BLaER1 (cell line): ENCODE measurements around the gene CADM2.

Experiments used
- H3K27ac ChIP-seq: shearing (Covaris generic); formaldehyde crosslinking; 2 replicates; pipeline ENCODE4 v1.8.1; 2022
- H3K27me3 ChIP-seq: shearing (Covaris generic); formaldehyde crosslinking; 2 replicates; pipeline ENCODE4 v1.8.1; 2022
- H3K36me3 ChIP-seq: shearing (Covaris generic); formaldehyde crosslinking; 2 replicates; pipeline ENCODE4 v1.8.1; 2022
- H3K4me1 ChIP-seq: shearing (Covaris generic); formaldehyde crosslinking; 2 replicates; pipeline ENCODE4 v1.8.1; 2022
- H3K4me2 ChIP-seq: shearing (Covaris generic); formaldehyde crosslinking; 2 replicates; pipeline ENCODE4 v1.8.1; 2022
- H3K4me3 ChIP-seq: shearing (Covaris generic); formaldehyde crosslinking; 2 replicates; pipeline ENCODE4 v1.8.1; 2022
- H3K9ac ChIP-seq: shearing (Covaris generic); formaldehyde crosslinking; 2 replicates; pipeline ENCODE4 v1.8.1; 2022
- H3K9me3 ChIP-seq: shearing (Covaris generic); formaldehyde crosslinking; 2 replicates; pipeline ENCODE4 v1.8.1; 2022
- H4K20me1 ChIP-seq: shearing (Covaris generic); formaldehyde crosslinking; 2 replicates; pipeline ENCODE4 v1.8.1; 2022
- Cebpa-rat ChIP-seq: shearing (Covaris generic); IDR thresholded peaks from 2 replicates; pipeline ENCODE4 v1.8.1; 2022

CADM2 gene

DNA sequence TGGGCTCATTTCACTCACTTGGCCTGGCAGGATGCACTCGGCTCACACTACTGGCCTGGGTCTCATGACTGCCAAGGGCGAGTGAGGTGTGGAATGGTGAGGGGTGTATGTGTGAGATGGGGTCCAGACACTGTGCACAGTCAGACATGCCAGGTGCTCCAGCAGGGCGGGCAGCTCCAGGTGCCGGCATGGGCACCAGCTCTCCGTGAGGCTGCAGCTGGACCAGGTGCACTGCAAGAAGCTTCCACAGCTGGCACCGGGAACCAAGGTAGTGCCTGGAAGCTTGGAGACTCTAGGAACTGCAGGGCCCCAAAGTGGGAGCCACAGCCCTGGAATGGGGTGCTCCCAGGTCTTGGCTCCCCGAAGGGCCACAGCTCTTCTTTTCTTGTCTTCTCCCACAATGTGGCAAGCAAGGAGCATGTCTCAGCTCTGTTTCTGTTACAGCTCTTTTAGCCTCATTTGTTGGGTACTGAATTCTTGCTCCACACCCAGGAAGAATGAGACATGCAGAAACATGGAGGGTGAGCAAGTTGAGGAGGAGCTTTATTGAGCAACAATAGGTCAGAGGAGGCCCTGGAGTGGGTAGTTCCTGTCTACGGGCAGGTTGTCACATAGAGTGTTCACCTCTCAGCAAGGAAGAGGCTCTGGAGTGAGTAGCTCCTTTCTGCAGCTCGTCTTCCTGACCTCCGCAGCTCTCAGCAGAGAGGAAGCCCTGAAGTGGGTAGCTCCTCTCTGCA is 762.8 kb downstream of the CADM2 start:
- peaks cover 16% of the 10 kb centered on the region for H3K9me3 ChIP-seq
- no peak for TF ChIP-seq Cebpa-rat
- H3K27me3 ChIP-seq = no peaks in the 10 kb centered on the region
- H3K9ac ChIP-seq = no peak overlapping the region
- H4K20me1 ChIP-seq = no peaks in the 10 kb centered on the region
- H3K4me1 ChIP-seq = no peaks in the 10 kb centered on the region
- no peak overlapping the region for H3K4me3 ChIP-seq
- no peaks in the 10 kb centered on the region for H3K36me3 ChIP-seq
- H3K27ac ChIP-seq = no peak overlapping the region
- H3K4me2 ChIP-seq = no peak overlapping the region

DNA sequence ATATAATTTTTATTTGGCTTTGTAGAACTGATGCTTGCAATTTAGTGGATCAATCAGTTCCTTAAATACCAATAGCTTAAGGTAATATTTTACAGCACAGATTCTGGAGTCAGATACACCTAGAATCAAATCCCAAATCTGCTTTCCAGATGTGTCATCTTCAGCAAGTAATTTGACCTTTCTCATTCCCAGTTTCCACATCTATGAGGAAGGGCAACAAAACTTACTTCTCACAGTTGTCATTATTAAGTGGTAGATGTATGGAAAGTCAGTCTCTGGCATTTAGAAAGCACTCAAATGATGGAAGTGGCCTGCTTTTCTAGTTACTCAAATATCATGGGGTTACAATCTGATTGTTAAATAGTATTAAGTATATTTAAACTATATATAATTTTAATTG is 767.0 kb downstream of the CADM2 start:
- peaks cover 16% of the 10 kb centered on the region for H3K9me3 ChIP-seq
- no peak overlapping the region for H3K27ac ChIP-seq
- no peaks in the 10 kb centered on the region for H3K4me1 ChIP-seq
- H3K27me3 ChIP-seq = no peaks in the 10 kb centered on the region
- H4K20me1 ChIP-seq = no peaks in the 10 kb centered on the region
- no peak for TF ChIP-seq Cebpa-rat
- H3K4me2 ChIP-seq = no peak overlapping the region
- no peaks in the 10 kb centered on the region for H3K36me3 ChIP-seq
- no peak overlapping the region for H3K9ac ChIP-seq
- no peak overlapping the region for H3K4me3 ChIP-seq

GRCh38 chr3:85726241-85726640 is 767.5 kb downstream of the CADM2 start:
- Histone ChIP-seq H3K4me1 (no peaks in the 10 kb centered on the region), H3K27ac (no peak overlapping the region), H3K9ac (no peak overlapping the region), H3K4me3 (no peak overlapping the region), H3K9me3 (peaks cover 15% of the 10 kb centered on the region), H3K4me2 (no peak overlapping the region), H3K27me3 (no peaks in the 10 kb centered on the region), H4K20me1 (no peaks in the 10 kb centered on the region), H3K36me3 (no peaks in the 10 kb centered on the region)
- no peak for TF ChIP-seq Cebpa-rat

DNA sequence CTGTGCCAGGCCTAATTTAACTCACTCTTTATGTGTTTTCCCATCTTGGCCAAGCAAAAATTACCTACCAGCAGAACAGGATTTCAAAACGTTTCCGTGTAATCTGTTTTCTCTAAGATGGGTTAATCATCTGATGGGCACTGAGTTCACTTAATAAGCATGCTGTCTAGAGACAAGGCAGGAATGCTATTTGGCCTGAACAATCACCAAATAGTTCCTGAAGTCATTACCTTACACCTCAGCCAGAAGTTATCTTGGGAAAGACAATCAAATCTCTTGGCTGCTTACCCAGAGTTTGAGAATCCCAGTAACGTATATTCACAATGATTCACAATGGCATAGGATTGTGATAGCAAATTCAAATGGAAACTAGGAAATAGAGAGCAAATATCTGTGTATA is 779.1 kb downstream of the CADM2 start:
- Histone ChIP-seq H3K36me3 (no peaks in the 10 kb centered on the region), H3K4me1 (no peaks in the 10 kb centered on the region), H3K27me3 (no peaks in the 10 kb centered on the region), H3K9me3 (no peaks in the 10 kb centered on the region), H3K4me2 (no peak overlapping the region), H3K4me3 (no peak overlapping the region), H3K9ac (no peak overlapping the region), H4K20me1 (no peaks in the 10 kb centered on the region), H3K27ac (no peak overlapping the region)
- no peak for TF ChIP-seq Cebpa-rat

DNA sequence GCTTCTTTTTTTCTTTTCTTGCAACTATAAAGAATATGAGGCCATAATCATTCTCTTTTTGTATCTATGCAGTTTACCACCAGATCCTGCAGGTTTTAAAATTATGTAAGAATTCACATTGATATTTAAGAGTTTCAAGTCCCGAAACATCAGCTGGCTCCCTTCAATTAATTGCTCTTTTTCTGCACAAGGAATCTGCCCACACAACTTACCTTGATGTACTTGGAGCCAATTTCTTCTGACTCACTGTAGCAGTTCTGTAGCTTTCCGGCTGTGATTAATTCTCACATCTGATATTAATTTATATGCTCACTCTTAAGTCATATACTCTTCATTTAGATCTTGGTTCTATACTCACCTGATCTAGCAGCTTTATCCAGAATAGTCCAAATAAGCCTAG is 781.8 kb downstream of the CADM2 start:
- Histone ChIP-seq H3K27me3 (no peaks in the 10 kb centered on the region), H3K9me3 (no peaks in the 10 kb centered on the region), H3K4me2 (no peak overlapping the region), H3K4me1 (no peaks in the 10 kb centered on the region), H3K9ac (no peak overlapping the region), H3K27ac (no peak overlapping the region), H3K4me3 (no peak overlapping the region), H4K20me1 (no peaks in the 10 kb centered on the region), H3K36me3 (no peaks in the 10 kb centered on the region)
- no peak for TF ChIP-seq Cebpa-rat

- Histone ChIP-seq H3K27me3 (no peaks in the 10 kb centered on the region), H3K9ac (no peak overlapping the region), H3K9me3 (no peaks in the 10 kb centered on the region), H4K20me1 (no peaks in the 10 kb centered on the region), H3K4me1 (peaks cover 7% of the 10 kb centered on the region), H3K36me3 (no peaks in the 10 kb centered on the region), H3K4me2 (no peak overlapping the region), H3K27ac (no peak overlapping the region), H3K4me3 (no peak overlapping the region)
- TF ChIP-seq Cebpa-rat = no peak
These were observed 799.7 kb downstream of the CADM2 start for GRCh38 chr3:85758442-85758841.

DNA sequence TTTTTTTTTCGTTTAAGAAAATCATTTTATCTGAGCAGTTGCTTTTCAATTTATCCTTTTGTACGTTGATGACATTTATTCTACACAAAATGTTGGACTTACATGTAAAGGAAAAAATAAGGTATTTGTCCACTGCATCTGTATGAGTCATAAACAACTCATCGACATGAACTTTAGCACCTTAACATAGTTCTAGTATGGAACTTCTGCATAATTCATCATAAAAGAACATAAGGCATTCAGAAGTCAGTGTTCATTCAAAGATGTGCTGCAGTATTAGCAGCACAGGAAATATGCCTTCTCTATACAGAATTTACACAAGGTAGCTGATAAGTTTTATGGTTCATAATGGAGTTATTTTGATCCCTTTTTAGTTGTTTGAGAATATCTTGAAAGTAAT is 801.6 kb downstream of the CADM2 start:
- Histone ChIP-seq H3K4me3 (no peak overlapping the region), H3K36me3 (no peaks in the 10 kb centered on the region), H3K9me3 (no peaks in the 10 kb centered on the region), H3K4me1 (peaks cover 5% of the 10 kb centered on the region), H3K4me2 (no peak overlapping the region), H4K20me1 (no peaks in the 10 kb centered on the region), H3K9ac (no peak overlapping the region), H3K27ac (no peak overlapping the region), H3K27me3 (no peaks in the 10 kb centered on the region)
- TF ChIP-seq Cebpa-rat = no peak

- Histone ChIP-seq H3K4me2 (no peak overlapping the region), H3K9me3 (no peaks in the 10 kb centered on the region), H3K9ac (no peak overlapping the region), H3K4me3 (no peak overlapping the region), H3K27ac (no peak overlapping the region), H3K4me1 (0 out of 2 replicates have a peak, but pooled peaks cover 4% of the 10 kb centered on the region), H3K27me3 (no peaks in the 10 kb centered on the region), H3K36me3 (no peaks in the 10 kb centered on the region), H4K20me1 (no peaks in the 10 kb centered on the region)
- no peak for TF ChIP-seq Cebpa-rat
These were observed 822.0 kb downstream of the CADM2 start for GRCh38 chr3:85780806-85781205.

DNA sequence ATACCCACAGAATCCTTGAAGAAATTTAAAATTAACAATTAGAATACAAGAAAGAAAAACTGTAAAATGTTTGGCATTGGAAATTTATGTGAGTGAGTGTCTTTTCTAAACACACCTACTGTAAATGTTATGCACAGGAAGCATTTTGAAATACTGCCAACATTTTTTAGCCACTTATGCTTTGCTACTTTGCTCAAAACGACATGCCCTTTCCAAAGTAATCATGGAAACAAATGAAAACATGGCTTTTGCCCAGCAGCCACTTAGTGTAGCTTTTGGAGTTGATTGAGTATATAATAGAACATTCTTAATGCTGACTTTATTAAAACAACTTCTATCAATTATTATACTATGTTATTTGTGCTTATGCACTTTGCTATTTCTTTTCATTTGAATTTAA is 823.0 kb downstream of the CADM2 start:
- no peaks in the 10 kb centered on the region for H4K20me1 ChIP-seq
- no peak overlapping the region for H3K27ac ChIP-seq

DNA sequence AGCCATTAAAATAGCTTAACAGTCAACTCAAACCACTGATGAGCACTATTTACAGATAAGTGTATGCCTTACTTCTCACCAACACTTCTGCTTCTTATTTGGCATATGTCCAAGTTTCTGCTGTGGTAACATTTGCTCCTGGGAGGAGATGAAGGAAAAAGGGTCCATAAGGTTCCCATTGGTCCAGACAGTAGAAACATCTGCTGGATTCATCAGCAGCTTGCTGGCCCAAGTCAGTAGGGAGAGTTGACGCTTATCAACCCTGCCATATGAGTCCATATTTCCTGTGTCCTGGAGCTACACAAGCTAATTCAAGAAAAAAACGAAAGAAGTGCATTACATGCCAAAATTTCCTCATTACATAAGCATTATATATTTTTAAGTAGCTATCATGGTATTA is 824.5 kb downstream of the CADM2 start:
- H3K36me3 ChIP-seq = no peaks in the 10 kb centered on the region
- no peaks in the 10 kb centered on the region for H4K20me1 ChIP-seq
- no peak overlapping the region for H3K4me3 ChIP-seq
- H3K27ac ChIP-seq = no peak overlapping the region
- no peak for TF ChIP-seq Cebpa-rat
- H3K27me3 ChIP-seq = no peaks in the 10 kb centered on the region
- H3K4me1 ChIP-seq = 0 out of 2 replicates have a peak, but pooled peaks cover 4% of the 10 kb centered on the region
- no peak overlapping the region for H3K9ac ChIP-seq
- peak overlapping the region; percentile 5; the same call in 1 of the 2 replicates for H3K4me2 ChIP-seq
- no peaks in the 10 kb centered on the region for H3K9me3 ChIP-seq

More for the DNA sequence above, 823.0 kb downstream of the CADM2 start:
- Histone ChIP-seq H3K27me3 (no peaks in the 10 kb centered on the region), H3K4me2 (no peak overlapping the region), H3K4me3 (no peak overlapping the region), H3K9me3 (no peaks in the 10 kb centered on the region), H3K4me1 (0 out of 2 replicates have a peak, but pooled peaks cover 4% of the 10 kb centered on the region), H3K36me3 (no peaks in the 10 kb centered on the region), H3K9ac (no peak overlapping the region)
- TF ChIP-seq Cebpa-rat = no peak
